ENCODE data around the gene BNC2.

BNC2 gene

DNA sequence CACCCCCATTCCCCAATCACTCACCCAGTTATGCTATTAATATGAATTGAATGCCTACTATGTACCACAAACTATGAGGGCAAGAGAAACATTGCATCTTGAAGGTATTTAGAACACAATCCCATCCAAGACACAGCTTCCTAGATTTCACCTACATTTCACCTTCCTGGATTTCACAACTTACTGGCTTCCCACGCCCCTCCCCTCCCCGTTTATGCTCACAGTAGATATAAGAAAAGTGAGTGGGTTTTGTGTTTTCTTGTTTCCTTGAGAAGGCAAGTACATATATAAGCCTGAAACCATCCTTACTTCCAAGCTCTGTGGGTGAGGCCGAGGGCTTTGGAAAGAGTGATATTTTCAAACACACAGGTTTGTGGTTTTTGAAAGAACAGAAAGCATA lies 465.0 kb downstream of the BNC2 start:
- H3K4me3 ChIP-seq (ENCODE audit: low read depth, low read length): no peak overlapping the region
- in situ Hi-C loops (cut with HindIII; ENCODE audit: low sequenced_read_pairs): no loop called here
- DNase-seq (ENCODE audit: low read depth): no peak
- TF ChIP-seq, protein P1, sequence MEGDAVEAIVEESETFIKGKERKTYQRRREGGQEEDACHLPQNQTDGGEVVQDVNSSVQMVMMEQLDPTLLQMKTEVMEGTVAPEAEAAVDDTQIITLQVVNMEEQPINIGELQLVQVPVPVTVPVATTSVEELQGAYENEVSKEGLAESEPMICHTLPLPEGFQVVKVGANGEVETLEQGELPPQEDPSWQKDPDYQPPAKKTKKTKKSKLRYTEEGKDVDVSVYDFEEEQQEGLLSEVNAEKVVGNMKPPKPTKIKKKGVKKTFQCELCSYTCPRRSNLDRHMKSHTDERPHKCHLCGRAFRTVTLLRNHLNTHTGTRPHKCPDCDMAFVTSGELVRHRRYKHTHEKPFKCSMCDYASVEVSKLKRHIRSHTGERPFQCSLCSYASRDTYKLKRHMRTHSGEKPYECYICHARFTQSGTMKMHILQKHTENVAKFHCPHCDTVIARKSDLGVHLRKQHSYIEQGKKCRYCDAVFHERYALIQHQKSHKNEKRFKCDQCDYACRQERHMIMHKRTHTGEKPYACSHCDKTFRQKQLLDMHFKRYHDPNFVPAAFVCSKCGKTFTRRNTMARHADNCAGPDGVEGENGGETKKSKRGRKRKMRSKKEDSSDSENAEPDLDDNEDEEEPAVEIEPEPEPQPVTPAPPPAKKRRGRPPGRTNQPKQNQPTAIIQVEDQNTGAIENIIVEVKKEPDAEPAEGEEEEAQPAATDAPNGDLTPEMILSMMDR (IDR thresholded peaks at IDR 0.05; ENCODE audit: low read depth, low read length, missing control alignments): no peak

DNA sequence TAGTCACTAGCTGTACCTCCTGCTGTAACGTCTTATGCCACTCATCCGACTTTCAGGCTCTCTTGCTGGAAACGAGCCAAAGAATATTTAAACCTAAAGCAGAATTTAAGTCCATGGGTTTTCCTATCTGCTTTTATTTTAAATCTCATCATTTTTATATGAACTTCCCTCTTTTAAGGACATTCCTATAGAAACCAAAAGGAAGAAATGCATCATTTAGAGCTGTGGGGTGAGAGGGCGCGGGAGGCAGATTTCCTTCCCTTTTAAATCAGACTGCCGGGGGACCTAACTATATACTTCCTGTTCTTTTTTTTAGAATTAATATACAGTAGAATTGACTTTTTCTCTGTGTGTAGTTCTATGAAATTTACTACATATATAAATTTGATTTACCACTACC lies 468.8 kb downstream of the BNC2 start:
- in situ Hi-C loops (cut with HindIII; ENCODE audit: low sequenced_read_pairs): no loop called here
- DNase-seq (ENCODE audit: low read depth): no peak
- TF ChIP-seq, protein P1 (IDR thresholded peaks at IDR 0.05; ENCODE audit: low read depth, low read length, missing control alignments): no peak
- H3K4me3 ChIP-seq (ENCODE audit: low read depth, low read length): no peak overlapping the region

DNA sequence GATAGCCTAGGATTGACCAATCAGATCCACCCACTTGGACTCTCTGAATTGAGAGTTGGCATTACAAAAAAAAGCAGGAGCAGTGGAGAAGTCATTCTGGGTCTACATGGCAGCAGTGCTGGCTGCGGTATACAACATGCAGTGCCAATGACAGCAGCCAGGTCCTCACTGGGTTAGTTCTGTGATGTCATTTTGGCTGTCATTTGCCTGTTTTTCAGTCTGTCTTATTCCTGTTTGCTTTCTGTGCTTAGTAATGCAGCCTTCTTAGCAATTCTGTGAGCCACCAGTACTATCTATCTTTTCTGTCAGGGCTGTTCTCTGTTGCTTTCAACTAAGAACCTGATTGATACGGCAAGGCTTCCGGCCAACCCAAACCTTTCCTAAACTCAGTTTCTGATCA lies 471.8 kb downstream of the BNC2 start:
- DNase-seq (ENCODE audit: low read depth): no peak
- in situ Hi-C loops (cut with HindIII; ENCODE audit: low sequenced_read_pairs): no loop called here
- TF ChIP-seq, protein P1 (IDR thresholded peaks at IDR 0.05; ENCODE audit: low read depth, low read length, missing control alignments): no peak
- H3K4me3 ChIP-seq (ENCODE audit: low read depth, low read length): no peak overlapping the region

DNA sequence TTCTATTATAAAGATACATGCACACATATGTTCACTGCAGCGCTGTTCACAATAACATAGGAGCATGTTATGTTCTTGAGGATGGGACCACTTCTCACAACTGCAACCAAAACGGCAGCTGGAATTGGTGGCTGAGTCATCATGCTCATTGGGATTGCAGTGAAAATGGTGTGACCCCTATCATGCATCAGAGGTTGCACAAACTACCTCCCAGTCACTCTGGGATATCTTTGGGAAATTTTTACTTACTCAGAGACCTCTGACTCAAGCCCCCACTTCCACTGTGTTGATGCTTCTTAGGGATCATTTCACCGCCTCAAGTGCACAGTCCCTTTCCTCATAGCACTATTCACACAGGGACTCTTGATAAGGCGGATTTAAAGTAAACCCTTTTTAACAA lies 474.1 kb downstream of the BNC2 start:
- in situ Hi-C loops (cut with HindIII; ENCODE audit: low sequenced_read_pairs): no loop called here
- TF ChIP-seq, protein P1 (IDR thresholded peaks at IDR 0.05; ENCODE audit: low read depth, low read length, missing control alignments): no peak
- no peak for DNase-seq (ENCODE audit: low read depth)
- no peak overlapping the region for H3K4me3 ChIP-seq (ENCODE audit: low read depth, low read length)

GRCh38 chr9:16391369-16391768 lies 479.1 kb downstream of the BNC2 start:
- H3K4me3 ChIP-seq (ENCODE audit: low read depth, low read length): no peak overlapping the region
- in situ Hi-C loops (cut with HindIII; ENCODE audit: low sequenced_read_pairs): no loop called here
- TF ChIP-seq, protein P1 (IDR thresholded peaks at IDR 0.05; ENCODE audit: low read depth, low read length, missing control alignments): no peak
- no peak for DNase-seq (ENCODE audit: low read depth)

- in situ Hi-C loops (cut with HindIII; ENCODE audit: low sequenced_read_pairs): no loop called here
- TF ChIP-seq, protein P1 (IDR thresholded peaks at IDR 0.05; ENCODE audit: low read depth, low read length, missing control alignments): no peak
- DNase-seq (ENCODE audit: low read depth): no peak
Observed at GRCh38 chr9:16387382-16387781, 483.1 kb downstream of the BNC2 start.

DNA sequence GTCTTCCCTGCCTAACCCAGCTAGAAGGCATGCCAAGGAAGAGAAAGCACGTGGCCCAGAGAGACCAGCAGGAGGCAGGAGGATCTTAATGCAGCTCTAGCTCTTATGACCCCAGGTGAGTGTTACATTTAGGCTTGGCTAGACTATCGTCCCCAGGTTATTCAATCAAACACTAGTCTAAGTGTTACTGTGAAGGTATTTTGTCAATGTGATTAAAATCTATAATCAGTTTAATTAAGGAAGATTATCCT lies 483.7 kb downstream of the BNC2 start:
- no peak overlapping the region for H3K4me3 ChIP-seq (ENCODE audit: low read depth, low read length)
- DNase-seq (ENCODE audit: low read depth): no peak
- in situ Hi-C loops (cut with HindIII; ENCODE audit: low sequenced_read_pairs): no loop called here
- TF ChIP-seq, protein P1 (IDR thresholded peaks at IDR 0.05; ENCODE audit: low read depth, low read length, missing control alignments): no peak

More at GRCh38 chr9:16387382-16387781, 483.1 kb downstream of the BNC2 start:
- no peak overlapping the region for H3K4me3 ChIP-seq (ENCODE audit: low read depth, low read length)
